CD1c-positive myeloid dendritic cell (primary cell): ENCODE data around the gene HOXD3.

Source experiments
- DNase-seq: peaks from one replicate; pipeline ENCODE4 v3.0.0-alpha.2; 2016; ENCODE audit errors: extremely low spot score

HOXD3 gene

DNA sequence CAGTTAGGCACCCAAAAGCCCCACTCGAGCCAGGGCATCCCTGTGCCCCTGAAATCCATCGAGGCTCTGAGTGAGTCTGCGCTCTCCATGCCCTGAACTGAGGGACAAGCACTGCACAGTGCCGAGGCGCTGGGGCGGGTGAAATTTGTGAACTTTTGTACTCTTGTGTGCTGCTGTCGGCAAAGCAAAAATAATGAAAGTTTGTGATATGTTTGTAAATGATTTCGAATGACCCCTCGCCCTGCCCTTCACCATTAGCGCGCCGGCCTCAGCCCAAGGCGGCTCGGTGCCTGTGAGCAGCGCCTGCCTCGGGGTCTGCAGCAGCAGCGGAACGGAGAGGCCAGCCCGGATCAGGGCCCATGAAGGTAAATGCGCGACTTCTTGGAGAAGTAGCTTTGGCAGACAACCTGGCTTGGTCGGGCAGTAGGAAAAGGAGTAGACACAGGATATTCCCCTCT is 7.6 kb upstream of the HOXD3 start:
- DNase-seq: no peak

GRCh38 chr2:176149939-176150583 is 7.0 kb upstream of the HOXD3 start:
- DNase-seq: no peak

- DNase-seq: no peak
Measured at GRCh38 chr2:176150584-176151441, 6.3 kb upstream of the HOXD3 start.

GRCh38 chr2:176151442-176152287 is 5.4 kb upstream of the HOXD3 start, which contains the start of gene HOXD4:
Gene HOXD4, plus strand, starts transcription at chr2:176151550. Its CDS starts 84 bp downstream, at chr2:176151634.
- DNase-seq: no peak

DNA sequence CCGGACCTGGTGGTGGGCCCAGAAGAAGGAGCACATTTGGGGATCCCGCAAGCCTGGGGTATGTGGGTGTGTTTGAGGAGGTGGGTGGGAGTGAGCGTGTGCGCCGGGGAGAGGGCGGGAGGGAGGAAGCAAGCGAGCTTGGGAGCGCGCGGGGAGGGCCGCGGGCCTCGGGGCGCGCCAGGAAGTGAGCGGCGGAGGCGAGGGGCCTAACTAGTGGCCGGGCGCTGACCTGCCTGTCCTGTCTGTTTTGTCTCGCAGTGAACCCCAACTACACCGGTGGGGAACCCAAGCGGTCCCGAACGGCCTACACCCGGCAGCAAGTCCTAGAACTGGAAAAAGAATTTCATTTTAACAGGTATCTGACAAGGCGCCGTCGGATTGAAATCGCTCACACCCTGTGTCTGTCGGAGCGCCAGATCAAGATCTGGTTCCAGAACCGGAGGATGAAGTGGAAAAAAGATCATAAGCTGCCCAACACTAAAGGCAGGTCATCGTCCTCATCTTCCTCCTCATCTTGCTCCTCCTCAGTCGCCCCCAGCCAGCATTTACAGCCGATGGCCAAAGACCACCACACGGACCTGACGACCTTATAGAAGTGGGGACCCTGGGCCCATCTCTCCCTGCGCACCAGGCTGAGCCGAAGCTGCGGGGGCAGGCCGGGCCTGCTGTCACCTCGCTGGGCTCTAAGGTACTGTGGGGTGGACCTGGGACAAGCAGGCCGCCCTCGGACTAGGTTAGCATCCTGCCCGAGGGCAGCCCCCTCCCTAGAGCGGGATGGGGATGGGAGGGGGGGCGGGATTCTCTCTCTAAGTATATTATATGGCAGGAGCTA is 4.5 kb upstream of the HOXD3 start:
- DNase-seq: no peak

DNA sequence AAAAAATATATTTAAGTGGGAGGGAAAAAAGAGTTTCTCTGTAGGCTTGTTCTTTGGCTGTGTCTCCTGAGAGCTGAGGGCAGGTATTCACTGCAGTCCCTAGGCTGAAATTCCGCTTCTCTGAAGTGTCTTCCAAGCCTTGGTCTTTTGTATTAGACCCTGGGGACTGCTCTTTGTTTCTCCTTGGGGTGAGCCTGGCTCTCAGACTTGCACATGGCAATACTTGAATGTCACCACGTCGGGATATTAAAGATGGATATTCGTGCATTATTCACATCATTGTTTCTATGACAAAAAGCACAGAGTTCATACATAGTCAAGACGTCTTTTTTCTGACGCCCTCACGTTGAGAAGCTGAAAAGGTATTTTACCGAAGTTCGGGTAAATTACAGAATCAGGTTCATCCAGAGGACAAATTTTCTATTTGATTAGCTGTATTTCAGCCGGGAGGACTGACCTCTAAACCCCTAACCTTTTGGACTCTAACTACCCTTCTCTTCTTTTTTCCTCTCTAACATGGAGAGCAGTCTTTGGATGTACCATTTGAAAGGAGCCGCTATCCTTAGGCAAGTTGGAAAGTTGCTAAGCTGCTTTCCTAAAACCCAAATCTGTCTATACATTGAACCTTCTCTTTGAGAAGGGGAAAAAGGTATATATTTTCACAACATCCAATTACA is 2.4 kb upstream of the HOXD3 start:
- DNase-seq: no peak

DNA sequence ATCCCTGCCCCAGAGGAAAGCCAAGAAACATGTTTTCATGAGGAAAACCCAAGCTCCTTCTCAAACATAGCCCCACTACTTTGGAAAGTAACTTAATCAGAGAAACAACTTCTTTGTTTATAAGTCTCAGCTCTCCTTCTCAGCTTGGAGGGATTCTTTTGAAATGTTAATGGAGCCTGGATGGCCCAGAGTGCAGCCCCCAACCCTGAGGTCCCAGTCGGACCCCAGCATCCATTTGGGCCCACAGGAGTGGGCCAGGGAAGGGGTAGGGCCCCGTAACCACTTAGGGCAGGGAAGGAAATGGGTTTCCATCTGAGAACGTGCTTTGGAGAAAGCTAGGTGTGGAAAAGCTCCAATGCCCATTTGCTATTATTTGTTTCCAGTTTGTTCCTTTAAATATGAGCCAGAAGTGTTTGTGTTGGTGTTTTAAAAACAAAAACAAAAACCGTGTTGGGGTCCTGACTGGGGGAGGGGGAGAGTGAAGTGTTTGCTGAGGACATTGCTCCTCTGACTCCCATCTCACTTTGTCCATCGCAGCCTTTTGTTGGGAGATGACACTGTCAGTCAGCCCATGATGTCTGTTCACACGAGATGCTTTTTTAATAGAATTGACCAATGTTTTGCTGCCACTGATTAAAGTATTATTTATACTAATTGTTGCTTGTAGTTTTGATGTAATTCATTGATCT is 1.6 kb upstream of the HOXD3 start:
- DNase-seq: no peak

- DNase-seq: no peak
Measured at GRCh38 chr2:176156301-176156806, 753 bp upstream of the HOXD3 start.

GRCh38 chr2:176157499-176158185 is 535 bp downstream of the HOXD3 start:
- no peak for DNase-seq

DNA sequence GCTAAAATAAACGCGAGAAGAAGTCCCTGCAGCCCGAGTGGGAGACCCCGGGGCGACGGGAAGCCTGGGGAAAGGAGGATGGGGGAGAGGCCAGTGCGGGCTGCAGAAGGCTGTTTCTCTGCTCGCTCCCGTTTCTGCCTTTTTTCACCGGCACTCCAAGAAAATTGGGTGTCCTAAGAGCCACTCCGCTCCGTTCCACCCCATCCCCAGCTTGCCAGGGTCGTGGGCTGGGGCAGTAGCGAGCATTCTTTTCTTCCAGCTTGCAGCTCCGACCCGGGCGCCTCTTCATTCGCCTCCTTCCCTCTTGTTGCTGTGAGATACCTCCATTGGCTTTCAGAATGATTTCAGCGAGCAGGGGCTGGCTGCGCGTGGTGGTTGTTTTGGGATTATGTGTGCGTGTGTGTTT is 1.1 kb downstream of the HOXD3 start:
- DNase-seq: no peak

GRCh38 chr2:176158855-176159662 is 2.0 kb downstream of the HOXD3 start:
- DNase-seq: no peak

DNA sequence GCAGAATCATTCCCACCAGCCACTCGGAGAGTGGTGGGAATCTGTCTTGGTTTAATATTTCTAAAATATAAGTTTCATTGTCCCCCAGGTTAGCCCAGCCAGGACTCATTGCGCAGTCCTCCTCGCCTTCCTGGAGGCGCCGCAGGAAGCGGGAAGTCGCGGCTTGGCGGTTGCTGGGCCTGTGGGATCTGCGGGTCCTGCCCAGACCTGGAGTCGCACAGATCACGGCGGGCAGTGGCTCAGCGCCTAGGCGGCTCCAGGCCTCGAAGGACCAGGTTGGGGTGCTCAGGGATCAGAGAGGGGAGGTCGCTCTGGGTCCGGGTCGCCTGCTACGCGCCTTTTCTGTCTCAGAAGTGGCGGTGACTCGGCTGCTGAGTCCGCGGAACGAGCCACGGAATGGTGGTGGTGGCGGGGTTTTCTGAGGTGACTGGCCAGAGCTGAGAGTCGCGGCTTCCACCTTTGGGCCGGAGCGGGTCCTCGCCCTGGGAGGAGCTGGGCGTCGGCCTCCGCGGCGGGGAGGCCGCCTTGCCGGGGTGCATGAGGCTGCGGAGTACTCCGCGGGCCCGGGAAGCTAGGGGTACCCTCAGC is 2.6 kb downstream of the HOXD3 start:
- DNase-seq: no peak

GRCh38 chr2:176160251-176160985 is 3.3 kb downstream of the HOXD3 start:
- DNase-seq: no peak

DNA sequence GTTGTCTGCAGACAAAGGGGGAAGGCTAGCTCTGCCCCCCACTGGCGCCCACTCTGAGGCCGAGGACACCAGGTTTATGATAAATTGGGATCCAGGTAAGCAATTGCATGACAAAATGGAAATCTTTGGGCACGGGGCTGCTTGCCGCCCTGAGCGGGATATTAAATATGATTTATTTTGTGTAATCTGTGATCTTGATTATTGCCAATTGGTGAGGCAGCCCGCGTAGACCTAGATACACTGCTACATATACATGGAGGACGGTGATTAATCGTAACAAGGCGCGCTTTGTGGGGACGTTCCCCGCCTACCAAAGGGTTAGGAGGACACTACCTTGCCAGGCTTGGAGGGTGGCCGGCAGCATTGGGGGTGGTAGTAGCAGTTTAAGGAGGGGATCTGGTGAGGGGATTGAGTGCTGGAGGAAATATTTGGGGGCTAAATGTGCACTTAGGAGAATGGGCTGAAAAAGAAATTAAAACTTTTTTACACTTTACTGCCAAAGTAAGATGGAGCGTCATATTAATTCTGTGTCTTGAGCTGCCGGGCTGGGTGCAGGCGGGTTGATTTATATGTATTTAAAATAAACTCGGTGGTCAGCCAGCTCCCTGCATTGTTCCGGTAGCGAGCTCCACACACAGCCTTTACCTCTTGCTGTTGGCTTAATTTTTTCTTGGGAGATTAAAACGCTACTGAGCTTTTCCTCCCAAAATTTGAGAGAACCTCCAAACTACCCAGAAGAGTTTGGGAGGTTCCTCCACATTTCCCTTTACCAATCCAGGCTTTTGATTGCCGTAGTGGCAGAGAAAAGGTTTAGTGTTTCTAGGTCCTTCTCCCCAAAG is 4.1 kb downstream of the HOXD3 start:
- DNase-seq: no peak

- no peak for DNase-seq
Measured at GRCh38 chr2:176161825-176162626, 4.9 kb downstream of the HOXD3 start.
